ENCODE data around the gene RRP9. TPM values are rescaled to one million over a fixed set of nuclear protein-coding genes. Genes with fewer than 3 reads are reported as not detected.

RRP9 gene
- total RNA-seq, 1 experiment from 2014 or later: 71.3 TPM

DNA sequence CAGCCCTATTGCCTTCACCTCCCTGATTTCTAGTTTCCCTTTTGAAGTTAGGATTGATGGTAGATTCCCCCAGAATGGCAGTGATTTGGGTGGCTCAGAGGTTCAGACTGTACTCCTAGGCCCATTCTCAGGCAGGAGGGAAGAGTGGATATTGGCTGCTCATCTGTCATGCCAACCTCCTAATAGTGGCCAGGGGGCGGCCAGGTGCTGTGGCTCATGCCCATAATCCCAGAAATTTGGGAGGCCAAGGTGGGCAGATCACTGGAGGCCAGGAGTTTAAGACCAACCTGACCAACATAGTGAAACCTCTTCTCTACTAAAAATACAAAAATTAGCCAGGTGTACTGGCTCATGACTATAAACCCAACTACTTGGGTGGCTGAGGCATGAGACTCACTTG lies 11.3 kb downstream of the RRP9 start:
- no TSS peak for BruUV-seq (replicated peaks)
- no peak overlapping the region for H3K4me2 ChIP-seq (ENCODE audit: low read length)
- H2AFZ ChIP-seq (ENCODE audit: low read depth, low read length, poor library complexity, severe bottlenecking): no peak overlapping the region
- H3K36me3 ChIP-seq (ENCODE audit: control insufficient read depth in 1 of 2, insufficient read depth in 2 of 2, low read length in 2 of 2): peaks cover 15 to 29% of the 10 kb centered on the region in 2 experiments; a peak in 3 of 4 replicates
- no peak for TF ChIP-seq SIN3A (IDR thresholded peaks at IDR 0.05; ENCODE audit: low read depth)
- TF ChIP-seq, protein P1, sequence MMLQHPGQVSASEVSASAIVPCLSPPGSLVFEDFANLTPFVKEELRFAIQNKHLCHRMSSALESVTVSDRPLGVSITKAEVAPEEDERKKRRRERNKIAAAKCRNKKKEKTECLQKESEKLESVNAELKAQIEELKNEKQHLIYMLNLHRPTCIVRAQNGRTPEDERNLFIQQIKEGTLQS (IDR thresholded peaks at IDR 0.05): no peak
- TF ChIP-seq CTCF (IDR thresholded peaks at IDR 0.05 in 2 of 3, conservative IDR thresholded peaks at IDR 0.05 in 1 of 3; ENCODE audit: borderline replicate concordance in 1 of 3, insufficient read depth in 1 of 3, low read depth in 2 of 3, low read length in 2 of 3): no peak
- TF ChIP-seq SP1 (IDR thresholded peaks at IDR 0.05; ENCODE audit: low read depth): no peak
- TF ChIP-seq ZFX (IDR thresholded peaks at IDR 0.05): no peak
- no peak for TF ChIP-seq YY1 (IDR thresholded peaks at IDR 0.05; ENCODE audit: extremely low read depth, insufficient replicate concordance, low read depth, low read length)
- no peak for TF ChIP-seq TCF7L2 (IDR thresholded peaks at IDR 0.05; ENCODE audit: borderline replicate concordance, extremely low read depth, insufficient read depth, insufficient read length)
- TF ChIP-seq EGR1 (IDR thresholded peaks at IDR 0.05; ENCODE audit: low read depth): no peak
- no peak for TF ChIP-seq FOSL1 (IDR thresholded peaks at IDR 0.05; ENCODE audit: low read depth)
- no peak for TF ChIP-seq RAD21 (IDR thresholded peaks at IDR 0.05; ENCODE audit: low read depth)
- no peak for TF ChIP-seq JUND (IDR thresholded peaks at IDR 0.05)
- no peak for TF ChIP-seq CEBPB (IDR thresholded peaks at IDR 0.05; ENCODE audit: low read depth)
- TF ChIP-seq SRF (IDR thresholded peaks at IDR 0.05; ENCODE audit: low read depth): no peak
- TF ChIP-seq, protein P2, sequence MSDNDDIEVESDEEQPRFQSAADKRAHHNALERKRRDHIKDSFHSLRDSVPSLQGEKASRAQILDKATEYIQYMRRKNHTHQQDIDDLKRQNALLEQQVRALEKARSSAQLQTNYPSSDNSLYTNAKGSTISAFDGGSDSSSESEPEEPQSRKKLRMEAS (IDR thresholded peaks at IDR 0.05): no peak
- H3K27me3 ChIP-seq (ENCODE audit: insufficient read depth, low read length): no peaks in the 10 kb centered on the region
- no peak overlapping the region for H3K9ac ChIP-seq (ENCODE audit: low read length)
- H3K79me2 ChIP-seq (ENCODE audit: insufficient read depth, low read length): no peaks in the 10 kb centered on the region
- DNase-seq (ENCODE audit: low read depth, low spot score) (no peak), ATAC-seq (no peak)
- ChIA-PET RAD21 (ENCODE audit: low non-redundant PET in 1 of 2, low total read pairs in 2 of 2, uncharacterized antibody in 2 of 2, unreplicated experiment in 2 of 2) (no interaction called here), POLR2A (no interaction called here), CTCF (no interaction called here)
- no peaks in the 10 kb centered on the region for H4K20me1 ChIP-seq (ENCODE audit: insufficient read depth)
- no peak overlapping the region for H3K27ac ChIP-seq (ENCODE audit: low read depth, low read length)
- intact Hi-C loops (cut with micrococcal nuclease): no loop called here
- H3K4me1 ChIP-seq (ENCODE audit: control insufficient read depth in 1 of 2, insufficient read depth in 2 of 2, low read length in 2 of 2): no peaks in the 10 kb centered on the region
- no peaks in the 10 kb centered on the region for H3K9me3 ChIP-seq (ENCODE audit: control insufficient read depth in 1 of 2, insufficient read depth in 1 of 2, low read depth in 1 of 2, low read length in 2 of 2)
- no peak overlapping the region for H3K4me3 ChIP-seq (replicated peaks in 1 of 2; ENCODE audit: low read depth in 1 of 2, low read length in 2 of 2)
- no peaks in the 10 kb centered on the region for H3K9me2 ChIP-seq (ENCODE audit: insufficient read depth)
